Measurements from ENCODE around the gene MAB21L4.
"Not testable (repeated sequence)": the region's sequence is repeated elsewhere in the genome, so short reads cannot be mapped to it uniquely, and the experiment has no call there.

Gene MAB21L4

GRCh38 chr2:240857039-240858008 is 38.6 kb downstream of the MAB21L4 start:
- DNase-seq (ENCODE audit: low spot score), result no peak

DNA sequence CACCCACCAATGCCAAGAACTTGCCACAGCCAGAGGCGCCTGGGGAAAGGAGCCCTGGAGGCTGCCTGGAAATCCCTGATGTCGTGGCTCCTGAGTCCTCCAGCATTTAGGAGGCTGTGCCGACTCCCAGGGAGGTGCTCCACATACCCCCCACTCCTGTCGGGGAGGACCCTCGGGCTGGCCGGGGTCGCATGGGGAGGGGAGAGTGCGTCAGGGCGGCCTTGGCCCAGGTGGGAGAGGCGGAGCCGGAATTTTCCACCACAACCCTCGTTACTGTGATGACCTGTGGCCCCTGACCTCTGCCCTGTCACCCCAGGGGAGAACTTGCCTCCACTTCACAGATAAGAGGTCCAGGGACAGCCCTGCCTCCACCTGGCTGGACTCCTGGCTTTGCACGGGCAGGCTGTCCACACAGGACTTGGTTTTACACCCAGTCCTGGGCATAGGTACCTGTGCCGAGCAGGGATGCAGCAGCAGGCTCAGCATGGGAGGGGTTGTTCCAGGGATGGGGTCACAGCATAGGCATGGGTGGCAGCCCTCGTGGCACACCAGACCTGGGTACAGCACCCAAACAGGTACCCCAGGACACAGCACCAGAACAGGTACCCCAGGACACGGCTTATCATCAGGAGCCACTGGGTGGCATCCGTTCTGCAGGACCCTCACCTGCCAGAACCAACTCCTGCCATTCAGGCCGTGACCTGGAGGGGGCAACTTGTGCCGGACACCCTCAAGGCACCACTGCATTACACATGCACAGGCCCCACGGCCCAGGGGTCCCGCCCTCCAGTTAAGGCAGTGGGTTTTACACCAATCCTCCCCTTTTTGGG is 39.6 kb downstream of the MAB21L4 start:
- no peak for DNase-seq (ENCODE audit: low spot score)

- DNase-seq (ENCODE audit: low spot score), result no peak
These were observed 40.3 kb downstream of the MAB21L4 start for GRCh38 chr2:240855670-240856069.

GRCh38 chr2:240852671-240853314 is 43.2 kb downstream of the MAB21L4 start:
- DNase-seq (ENCODE audit: low spot score), result no peak

GRCh38 chr2:240851078-240851991 is 44.6 kb downstream of the MAB21L4 start:
- DNase-seq (ENCODE audit: low spot score), result peak; percentile 68

- no peak for DNase-seq (ENCODE audit: low spot score)
These were observed 45.2 kb downstream of the MAB21L4 start for GRCh38 chr2:240850756-240851077.

- DNase-seq (ENCODE audit: low spot score), result no peak
These were observed 45.9 kb downstream of the MAB21L4 start for GRCh38 chr2:240850026-240850425.

- no peak for DNase-seq (ENCODE audit: low spot score)
These were observed 46.9 kb downstream of the MAB21L4 start for GRCh38 chr2:240848900-240849680.

DNA sequence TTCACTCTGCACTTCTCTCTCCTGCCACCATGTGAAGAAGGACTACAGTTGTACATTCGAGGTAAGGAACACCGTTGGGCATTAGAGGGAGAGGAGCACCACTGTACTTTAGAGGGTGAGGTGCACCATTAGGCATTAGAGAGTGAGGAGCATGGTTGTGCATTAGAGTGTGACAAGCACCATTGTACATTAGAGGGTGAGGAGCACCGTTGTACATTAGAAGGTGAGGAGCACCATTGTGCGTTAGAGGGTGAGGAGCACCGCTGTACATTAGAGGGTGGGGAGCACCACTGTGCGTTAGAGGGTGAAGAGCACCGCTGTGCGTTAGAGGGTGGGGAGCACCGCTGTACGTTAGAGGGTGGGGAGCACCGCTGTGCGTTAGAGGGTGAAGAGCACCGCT is 48.1 kb downstream of the MAB21L4 start:
- DNase-seq (ENCODE audit: low spot score), result no peak

DNA sequence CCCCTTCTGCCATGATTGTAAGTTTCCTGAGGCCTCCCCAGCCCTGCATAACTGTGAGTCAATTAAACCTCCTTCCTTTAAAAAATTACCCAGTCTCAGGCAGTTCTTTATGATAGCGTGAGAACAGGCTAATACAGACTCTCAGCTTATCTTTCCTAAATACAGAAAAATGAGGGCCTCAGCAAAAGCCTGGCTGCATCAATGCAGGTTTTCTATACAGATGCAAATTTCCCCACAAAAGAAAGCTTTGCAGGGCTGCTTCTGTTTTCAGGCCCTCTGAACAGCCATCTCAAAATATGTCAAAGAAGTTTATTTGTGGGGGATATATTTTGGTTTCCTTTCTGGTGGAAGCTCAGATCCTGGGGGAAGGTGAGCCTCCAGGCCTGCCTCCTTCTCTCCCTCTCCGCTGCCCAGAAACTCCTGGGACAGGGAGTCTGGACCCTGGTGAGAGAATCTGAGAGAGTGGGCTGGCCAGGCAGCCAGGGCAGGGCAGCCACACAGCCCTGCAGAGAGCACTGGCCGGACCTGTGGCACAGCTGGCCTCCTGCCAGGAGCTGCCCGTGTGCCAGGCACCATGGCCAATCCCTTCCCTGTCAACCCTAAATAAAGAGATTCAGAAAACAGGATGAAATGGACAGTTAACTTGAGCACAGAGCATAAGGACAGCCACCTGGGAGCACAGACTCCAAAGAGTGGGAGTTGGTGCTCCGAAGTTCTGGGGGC is 48.9 kb downstream of the MAB21L4 start:
- no peak for DNase-seq (ENCODE audit: low spot score)

GRCh38 chr2:240846309-240846708 is 49.6 kb downstream of the MAB21L4 start:
- DNase-seq (ENCODE audit: low spot score), result not testable (repeated sequence)

- peak; percentile 74 for DNase-seq (ENCODE audit: low spot score)
These were observed 55.4 kb downstream of the MAB21L4 start for GRCh38 chr2:240840435-240841060.

DNA sequence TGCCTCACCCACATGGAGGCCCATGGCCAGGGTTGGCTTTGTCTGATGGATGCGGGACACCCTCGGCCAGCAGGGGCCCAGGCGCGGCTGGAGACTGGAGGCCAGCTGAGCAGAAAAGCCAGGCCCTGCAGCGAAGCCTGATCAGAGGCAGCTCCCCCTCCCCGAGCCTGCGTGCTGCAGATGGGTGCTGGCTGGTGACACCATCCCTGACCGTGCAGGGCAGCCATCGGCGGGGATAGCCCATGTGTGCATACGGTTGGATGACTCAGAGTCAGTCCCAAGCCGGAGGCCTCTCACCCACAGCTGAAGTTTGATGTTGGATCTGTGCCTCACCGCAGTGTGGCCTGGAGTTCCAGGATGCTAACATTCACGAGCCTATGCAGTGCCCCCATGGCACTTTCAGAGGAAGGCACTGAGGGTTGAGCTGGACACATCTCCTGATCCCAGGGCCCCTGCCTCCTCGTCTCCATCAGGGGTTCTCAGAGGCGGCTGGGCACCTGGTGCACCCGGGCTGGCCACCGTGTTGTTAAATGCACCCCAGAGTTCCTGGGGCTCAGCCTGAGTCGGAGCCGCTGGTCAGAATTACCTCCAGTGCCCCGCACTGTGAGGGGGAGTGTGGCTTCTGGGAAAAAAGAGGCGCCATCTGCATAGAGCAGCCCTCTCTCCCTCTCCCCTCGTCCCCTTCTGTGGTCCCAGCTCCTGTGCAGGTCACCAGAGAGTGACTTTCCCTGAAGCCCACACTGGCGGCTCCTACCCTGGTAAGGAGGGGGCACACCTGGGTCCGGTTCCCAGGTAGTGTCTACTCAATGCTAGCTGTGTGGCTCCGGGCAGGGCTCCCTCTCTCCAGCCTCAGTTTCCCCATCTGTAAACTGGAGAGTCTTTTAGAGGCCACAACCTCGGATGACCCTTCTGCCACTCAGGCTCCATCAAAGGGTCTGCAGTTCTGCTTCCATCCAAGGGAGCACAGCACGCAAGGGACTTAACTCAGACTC is 56.5 kb downstream of the MAB21L4 start:
- DNase-seq (ENCODE audit: low spot score), result no peak

DNA sequence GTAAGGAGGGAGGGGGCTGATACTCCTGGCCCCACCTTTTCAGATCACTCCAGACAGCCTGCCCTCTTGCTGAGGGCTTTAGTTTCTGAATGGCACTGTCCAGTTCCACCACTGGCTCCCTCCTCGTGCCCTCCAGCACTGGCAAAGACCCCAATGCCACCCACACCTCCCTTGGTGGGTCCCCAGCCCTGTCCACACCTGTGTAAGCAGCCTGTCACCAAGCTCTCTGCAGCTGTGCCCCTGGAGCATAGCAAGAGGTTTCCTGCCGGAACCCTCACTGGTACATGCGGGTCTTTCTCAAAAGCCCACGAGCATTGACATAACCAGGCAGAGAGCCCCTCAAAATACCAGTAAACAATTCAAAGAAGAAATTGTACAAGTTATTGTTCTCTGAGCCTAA is 58.3 kb downstream of the MAB21L4 start:
- DNase-seq (ENCODE audit: low spot score), result no peak

- no peak for DNase-seq (ENCODE audit: low spot score)
These were observed 59.0 kb downstream of the MAB21L4 start for GRCh38 chr2:240836781-240837467.

Data from kidney capillary endothelial cell (primary cell).